Thoracic aorta endothelial cell (primary cell): Measurements from ENCODE around the gene VPS13A. TPM values are rescaled to one million over a fixed set of nuclear protein-coding genes. Genes with fewer than 3 reads are reported as not detected.

Experiments used
- total RNA-seq: library from RNA; depleted of rRNA; stranded (reverse); fragments of >200 nt; gene quantifications from 2 replicates; pipeline ENCODE4 v1.2.3, GENCODE V29; 2012

VPS13A gene
- 75.1 and 77.5 TPM in 2 replicates for total RNA-seq

DNA sequence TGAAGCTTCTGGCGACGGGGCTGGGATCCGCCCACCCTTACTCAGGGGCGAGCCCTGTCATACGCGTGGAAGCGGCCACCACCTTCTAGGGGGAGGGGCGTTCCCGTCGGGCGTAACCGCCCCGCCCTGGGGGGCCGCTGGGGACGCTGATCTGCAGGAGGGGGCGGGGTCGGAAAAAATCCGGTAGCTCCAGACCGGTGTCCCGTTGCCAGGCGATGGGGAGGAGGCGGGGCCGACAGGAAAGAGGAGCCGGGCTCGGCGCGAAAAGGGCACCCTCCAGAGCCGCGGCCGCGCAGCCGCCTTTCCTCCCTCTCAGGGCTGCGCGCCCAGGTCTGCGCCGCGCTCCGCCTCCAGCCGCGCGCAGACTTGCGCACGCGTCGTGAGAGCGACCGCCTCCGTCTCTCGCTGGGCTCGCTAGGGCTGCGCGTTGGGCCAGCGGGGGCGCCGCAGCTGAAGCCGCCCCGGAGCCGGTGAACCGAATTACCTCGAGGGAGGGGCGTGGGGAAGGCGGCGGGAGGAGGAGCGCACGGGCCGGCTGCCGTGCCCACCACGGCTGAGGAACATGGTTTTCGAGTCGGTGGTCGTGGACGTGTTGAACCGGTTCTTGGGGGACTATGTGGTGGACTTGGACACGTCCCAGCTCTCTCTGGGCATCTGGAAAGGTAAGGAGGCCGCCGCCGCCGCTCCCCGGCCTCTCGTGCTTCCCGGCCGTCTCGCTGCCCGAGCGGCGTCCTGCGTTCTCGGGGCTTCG lies at the start of gene VPS13A:
Gene VPS13A (plus strand): TSS at position 392 of the 751 bp plus-strand sequence. CDS start 171 bp downstream, at position 563.

Other genes with a start within 250 kb of the VPS13A start
- not detected in 2 replicates for gene FOXB2, start 157.9 kb upstream of the VPS13A start, total RNA-seq